SKM-1 (cell line): ENCODE data around the gene ASF1A.

Source experiments
- DNase-seq: peaks from one replicate; lab custom pipeline; 2025; ENCODE audit not compliant: unreplicated experiment; lab: John Stamatoyannopoulos, UW

Gene ASF1A

GRCh38 chr6:118912646-118913045, 18.7 kb downstream of the ASF1A start:
- no peak for DNase-seq

GRCh38 chr6:118913161-118913560, 19.2 kb downstream of the ASF1A start:
- no peak for DNase-seq

GRCh38 chr6:118914598-118914997, 20.6 kb downstream of the ASF1A start:
- no peak for DNase-seq

- DNase-seq, result no peak
Observed at GRCh38 chr6:118917546-118918328, 23.8 kb downstream of the ASF1A start.

- DNase-seq, result no peak
Observed at GRCh38 chr6:118918329-118918725, 24.4 kb downstream of the ASF1A start.

GRCh38 chr6:118921084-118921483, 27.1 kb downstream of the ASF1A start:
- DNase-seq, result no peak

GRCh38 chr6:118923035-118923434, 29.1 kb downstream of the ASF1A start:
- no peak for DNase-seq

GRCh38 chr6:118930680-118931079, 36.7 kb downstream of the ASF1A start:
- DNase-seq, result no peak

GRCh38 chr6:118931436-118931835, 37.5 kb downstream of the ASF1A start:
- DNase-seq, result no peak

GRCh38 chr6:118932421-118932820, 38.5 kb downstream of the ASF1A start:
- DNase-seq, result no peak

- DNase-seq, result no peak
Observed at GRCh38 chr6:118933855-118934460, 40.0 kb downstream of the ASF1A start.

GRCh38 chr6:118934461-118935330, 40.7 kb downstream of the ASF1A start, which contains the start of gene MCM9:
TSS of gene MCM9 (minus strand) at chr6:118935159. CDS start at chr6:118931723, 3,436 bp downstream.
- peak; percentile 80 for DNase-seq

- no peak for DNase-seq
Observed at GRCh38 chr6:118935331-118935668, 41.3 kb downstream of the ASF1A start.

- DNase-seq, result no peak
Observed at GRCh38 chr6:118935978-118936703, 42.2 kb downstream of the ASF1A start.

GRCh38 chr6:118939683-118940082, 45.7 kb downstream of the ASF1A start:
- DNase-seq, result no peak

- no peak for DNase-seq
Observed at GRCh38 chr6:118940770-118941169, 46.8 kb downstream of the ASF1A start.

GRCh38 chr6:118945217-118945616, 51.3 kb downstream of the ASF1A start:
- no peak for DNase-seq

- no peak for DNase-seq
Observed at GRCh38 chr6:118952683-118953082, 58.7 kb downstream of the ASF1A start.

- no peak for DNase-seq
Observed at GRCh38 chr6:118953391-118953790, 59.4 kb downstream of the ASF1A start.
